GM08714 (cell line): ENCODE data around the gene HCFC1.

Experiments
- H3K4me3 ChIP-seq: fragments of 200-500 bp; sonication (Bioruptor generic); 2 replicates; pipeline ENCODE4 v1.5.1; 2014; ENCODE audit warnings: mild to moderate bottlenecking, low read length, inconsistent platforms
- ZNF274 ChIP-seq: IDR thresholded peaks from 2 replicates; pipeline ENCODE4 v1.6.1; 2012; ENCODE audit warnings: mild to moderate bottlenecking, low read depth, low read length

Gene HCFC1

GRCh38 chrX:153971450-153972367 lies at the start of gene HCFC1:
Gene HCFC1 (minus strand): TSS chrX:153971818. CDS start chrX:153970840, 978 bp downstream.
- TF ChIP-seq ZNF274 = no peak

DNA sequence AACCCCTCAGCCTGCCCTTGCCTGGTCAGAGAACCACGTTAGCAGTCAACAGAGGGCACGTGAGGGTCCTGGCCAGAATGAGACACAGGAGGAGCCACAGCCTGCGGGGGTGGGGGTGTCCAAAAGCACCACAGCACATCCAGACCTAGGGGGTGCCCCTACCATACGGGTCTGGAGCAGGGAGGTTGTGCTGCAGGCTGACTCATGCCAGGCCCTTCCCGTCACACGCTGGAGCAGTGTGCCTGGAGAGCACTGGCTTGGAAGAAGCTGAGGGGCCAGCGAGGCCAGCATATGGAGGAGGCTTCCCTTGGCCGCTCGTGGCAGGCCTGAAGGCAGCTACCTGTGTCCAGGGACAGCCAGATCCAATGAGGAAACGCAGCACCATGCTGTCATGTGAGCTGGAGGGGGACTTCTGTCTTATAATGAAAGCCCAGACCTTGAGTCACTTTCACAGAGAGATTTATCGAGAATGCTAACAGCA lies 49.6 kb upstream of the HCFC1 start:
- H3K4me3 ChIP-seq = no peak overlapping the region; the same call in 1 of the 2 replicates
- no peak for TF ChIP-seq ZNF274

More at GRCh38 chrX:153971450-153972367, at the start of gene HCFC1:
- peak within 1 kb of the TSS; percentile 85 for H3K4me3 ChIP-seq

GRCh38 chrX:154020536-154021115 lies 49.0 kb upstream of the HCFC1 start:
- peak overlapping the region; percentile 71; the same call in 1 of the 2 replicates for H3K4me3 ChIP-seq
- no peak for TF ChIP-seq ZNF274

GRCh38 chrX:154019633-154020528 lies 48.3 kb upstream of the HCFC1 start, which contains the start of gene IRAK1:
Gene IRAK1 (minus strand): TSS chrX:154019902. CDS start chrX:154019812, 90 bp downstream.
- H3K4me3 ChIP-seq = peak within 1 kb of the TSS; percentile 81
- no peak for TF ChIP-seq ZNF274

DNA sequence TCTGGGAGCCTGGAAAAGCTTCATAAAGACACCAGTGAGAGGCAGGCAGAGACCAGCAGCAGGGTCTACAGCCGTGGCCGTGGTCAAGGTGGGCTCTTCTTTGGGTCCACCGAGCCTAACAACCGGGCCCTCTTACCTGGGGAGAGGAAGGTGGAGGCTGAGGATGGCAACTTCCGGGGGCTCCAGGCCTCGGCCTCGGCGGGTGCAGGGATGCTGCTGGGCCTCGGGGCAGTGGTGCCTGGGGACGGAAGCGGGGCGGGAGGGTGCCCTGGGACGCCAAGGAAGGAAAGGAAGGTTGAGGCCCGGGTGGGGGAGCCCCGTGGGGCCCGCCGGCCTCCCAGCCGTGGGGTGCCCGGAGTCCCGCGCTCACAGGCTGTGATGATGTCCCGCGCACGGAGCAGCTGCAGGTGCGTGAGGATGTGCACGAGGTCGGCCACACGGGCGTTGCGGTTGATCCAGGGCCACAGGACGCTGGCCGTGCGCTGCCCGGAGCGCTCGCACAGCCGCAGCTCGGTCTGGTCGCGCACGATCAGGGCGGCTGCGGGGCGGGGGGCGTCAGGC lies 47.5 kb upstream of the HCFC1 start:
- H3K4me3 ChIP-seq = peak overlapping the region; percentile 81
- TF ChIP-seq ZNF274 = no peak

GRCh38 chrX:154018518-154019060 lies 47.0 kb upstream of the HCFC1 start:
- no peak for TF ChIP-seq ZNF274
- H3K4me3 ChIP-seq = peak overlapping the region; percentile 81

DNA sequence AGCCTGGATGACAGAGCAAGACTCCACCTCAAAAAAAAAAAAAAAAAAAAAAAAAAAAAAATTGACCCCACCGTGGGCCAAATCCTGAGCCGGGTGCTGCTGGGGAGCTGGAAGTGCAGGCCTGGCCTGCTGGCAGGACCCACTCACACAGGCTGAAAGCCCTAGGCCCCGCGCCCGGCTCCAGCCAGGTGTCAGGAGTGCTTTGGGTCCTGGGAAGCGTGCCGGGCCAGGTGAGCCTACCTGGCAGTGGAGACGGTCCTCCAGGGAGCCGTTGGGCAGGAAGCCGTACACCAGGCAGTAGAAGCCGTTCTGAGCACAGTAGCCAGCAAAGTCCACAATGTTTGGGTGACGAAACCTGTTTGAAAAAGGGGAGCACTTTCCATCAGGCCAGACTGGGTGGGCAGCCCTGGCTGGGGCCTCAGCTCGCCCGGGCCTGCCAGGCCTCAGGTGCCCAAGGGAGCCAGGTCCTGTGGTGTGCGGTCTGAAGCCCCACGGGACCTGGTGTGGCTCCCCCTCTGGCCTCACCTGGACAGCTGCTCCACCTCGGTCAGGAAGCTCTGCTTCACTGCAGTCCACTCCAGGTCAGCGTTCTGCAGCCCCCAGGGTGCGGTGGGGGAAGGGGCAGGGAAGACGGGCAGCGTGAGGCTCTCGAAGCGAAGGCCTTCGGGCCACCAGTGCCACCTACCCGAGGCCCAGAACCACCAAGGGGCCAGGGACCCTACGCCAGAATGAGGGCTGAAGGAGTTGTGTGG lies 46.3 kb upstream of the HCFC1 start:
- TF ChIP-seq ZNF274 = no peak
- H3K4me3 ChIP-seq = peak overlapping the region; percentile 81; the same call in 1 of the 2 replicates

- no peak overlapping the region for H3K4me3 ChIP-seq
- TF ChIP-seq ZNF274 = no peak
Observed at GRCh38 chrX:154016366-154017076, 44.9 kb upstream of the HCFC1 start.

- H3K4me3 ChIP-seq = no peak overlapping the region
- no peak for TF ChIP-seq ZNF274
Observed at GRCh38 chrX:154015581-154016264, 44.1 kb upstream of the HCFC1 start.

GRCh38 chrX:154014429-154015380 lies 43.1 kb upstream of the HCFC1 start:
- no peak overlapping the region for H3K4me3 ChIP-seq
- TF ChIP-seq ZNF274 = no peak
